GM18870 (cell line): ENCODE data around the gene EYA4.
"Not testable (repeated sequence)": the region's sequence is repeated elsewhere in the genome, so short reads cannot be mapped to it uniquely, and the experiment has no call there.

Experiments
- ATAC-seq: cut with Tn5 transposase; IDR thresholded peaks from one replicate; pipeline ENCODE4 v1.9.1; 2021; ENCODE audit warnings: moderate library complexity; ENCODE audit not compliant: unreplicated experiment

EYA4 gene

DNA sequence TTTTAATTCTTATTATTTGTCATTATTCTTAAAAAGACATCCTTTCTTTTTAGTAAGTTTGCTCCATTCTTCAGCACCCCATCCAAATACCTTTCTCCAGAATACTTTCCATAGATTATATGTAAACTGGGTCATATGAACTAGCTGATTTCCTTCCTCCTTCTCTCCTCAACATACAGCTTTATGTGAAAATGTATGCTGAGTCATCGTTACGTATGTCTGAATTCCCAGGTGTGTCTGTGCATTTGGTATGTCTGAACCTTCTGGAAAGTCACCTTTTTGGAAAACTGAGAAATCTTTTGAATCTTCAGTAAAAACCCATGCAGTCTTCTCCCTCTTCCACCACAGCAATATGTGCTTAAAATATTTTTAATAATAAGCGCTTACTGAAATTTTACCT lies 264.5 kb downstream of the EYA4 start:
- ATAC-seq, result no peak

DNA sequence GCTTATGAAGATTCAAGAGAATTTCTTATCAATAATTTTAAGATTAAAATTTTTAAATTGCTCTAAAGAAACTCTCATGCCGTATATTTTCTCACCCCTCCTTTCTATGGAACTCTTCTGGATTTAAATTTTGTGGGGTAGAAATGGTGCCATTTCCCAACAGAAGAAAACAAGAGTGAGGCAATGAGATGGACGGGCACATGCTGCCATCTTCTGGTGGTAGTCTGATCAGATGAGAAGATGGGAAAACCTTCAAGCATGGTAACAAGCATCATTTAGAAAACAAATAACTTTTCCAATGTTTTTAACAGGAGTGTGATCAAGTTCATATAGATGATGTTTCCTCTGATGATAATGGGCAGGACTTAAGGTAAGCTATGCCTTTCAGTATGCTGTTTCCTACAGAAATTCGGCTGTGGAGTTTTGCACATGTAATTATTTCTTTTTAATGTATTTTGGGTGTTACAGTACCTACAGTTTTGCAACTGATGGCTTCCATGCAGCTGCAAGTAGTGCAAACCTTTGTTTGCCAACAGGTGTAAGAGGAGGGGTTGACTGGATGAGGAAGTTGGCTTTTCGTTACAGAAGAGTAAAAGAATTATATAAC lies 271.4 kb downstream of the EYA4 start:
- ATAC-seq, result no peak

DNA sequence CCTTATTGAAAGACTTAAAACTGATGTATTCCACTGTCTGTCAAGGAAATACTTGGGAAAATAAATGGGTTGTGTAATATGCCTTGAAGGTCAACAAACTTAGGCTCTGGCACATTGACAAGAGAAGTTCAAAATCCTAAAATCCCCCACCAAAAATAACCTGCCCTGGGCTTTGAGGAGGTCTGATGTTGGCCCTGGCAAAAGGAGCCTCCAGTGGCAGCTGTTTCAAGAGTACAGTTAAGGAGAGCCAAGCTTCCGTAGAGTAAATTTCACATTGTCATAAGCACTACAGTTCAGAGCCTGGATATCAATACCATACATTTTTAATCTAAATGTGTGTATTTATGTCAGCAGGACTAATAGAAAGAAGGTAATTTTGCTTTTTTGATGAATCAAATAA lies 282.7 kb downstream of the EYA4 start:
- no peak for ATAC-seq

DNA sequence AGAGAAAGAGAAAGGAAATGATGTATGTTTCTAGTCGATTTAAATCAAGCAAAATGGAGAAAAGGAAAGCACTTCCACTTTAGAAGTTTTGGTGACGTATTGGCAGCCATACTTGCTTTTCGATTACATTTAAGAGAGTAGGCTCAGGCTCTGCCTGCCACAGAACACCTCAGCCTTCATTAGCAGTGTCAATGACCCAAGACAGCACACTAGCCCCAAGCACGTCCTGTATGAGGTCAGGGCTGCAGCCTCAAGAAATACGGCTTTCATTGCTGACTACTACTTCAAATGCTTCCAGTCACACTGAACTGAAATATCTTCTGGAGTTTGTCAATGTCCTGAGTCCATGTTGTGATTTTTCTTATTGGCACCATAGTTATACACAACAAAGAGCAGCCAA lies 285.3 kb downstream of the EYA4 start:
- ATAC-seq, result no peak

DNA sequence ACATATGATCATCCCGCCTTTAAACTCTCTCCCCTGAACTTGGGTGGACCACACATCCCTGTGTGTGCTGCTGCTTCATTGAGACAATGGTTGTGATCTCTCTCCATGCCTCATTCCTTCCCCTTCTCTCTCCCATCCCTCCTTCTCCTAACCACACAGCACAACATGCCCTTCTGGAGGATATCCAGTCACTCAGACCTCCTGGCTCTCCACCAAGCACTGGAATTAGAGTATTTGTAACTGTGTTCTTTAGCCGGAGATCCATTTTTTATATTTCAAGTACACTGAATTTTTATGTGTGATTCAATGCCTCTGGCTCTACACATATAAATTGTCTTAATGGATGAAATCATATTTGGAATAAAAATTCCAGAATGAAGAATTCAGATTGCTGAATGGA lies 287.4 kb downstream of the EYA4 start:
- ATAC-seq, result no peak

DNA sequence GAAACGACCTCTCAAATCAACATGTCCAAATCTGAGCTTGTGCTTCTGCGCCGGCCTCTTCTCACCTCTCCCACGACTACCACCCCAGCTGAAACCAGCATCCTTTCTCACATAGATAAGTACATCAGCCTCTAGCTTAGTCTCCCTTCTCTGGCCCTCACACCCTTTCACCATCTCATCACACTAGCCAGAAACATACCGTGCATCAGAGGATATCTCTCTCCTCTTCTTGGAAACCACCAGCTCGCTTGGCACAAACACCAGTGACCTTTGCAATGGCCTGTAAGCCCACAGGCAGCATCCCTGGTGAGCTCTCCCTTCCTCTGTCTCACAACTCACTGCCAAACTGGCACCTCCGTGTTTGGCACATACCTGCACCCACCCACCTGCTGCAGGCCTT lies 291.8 kb downstream of the EYA4 start:
- ATAC-seq, result no peak

DNA sequence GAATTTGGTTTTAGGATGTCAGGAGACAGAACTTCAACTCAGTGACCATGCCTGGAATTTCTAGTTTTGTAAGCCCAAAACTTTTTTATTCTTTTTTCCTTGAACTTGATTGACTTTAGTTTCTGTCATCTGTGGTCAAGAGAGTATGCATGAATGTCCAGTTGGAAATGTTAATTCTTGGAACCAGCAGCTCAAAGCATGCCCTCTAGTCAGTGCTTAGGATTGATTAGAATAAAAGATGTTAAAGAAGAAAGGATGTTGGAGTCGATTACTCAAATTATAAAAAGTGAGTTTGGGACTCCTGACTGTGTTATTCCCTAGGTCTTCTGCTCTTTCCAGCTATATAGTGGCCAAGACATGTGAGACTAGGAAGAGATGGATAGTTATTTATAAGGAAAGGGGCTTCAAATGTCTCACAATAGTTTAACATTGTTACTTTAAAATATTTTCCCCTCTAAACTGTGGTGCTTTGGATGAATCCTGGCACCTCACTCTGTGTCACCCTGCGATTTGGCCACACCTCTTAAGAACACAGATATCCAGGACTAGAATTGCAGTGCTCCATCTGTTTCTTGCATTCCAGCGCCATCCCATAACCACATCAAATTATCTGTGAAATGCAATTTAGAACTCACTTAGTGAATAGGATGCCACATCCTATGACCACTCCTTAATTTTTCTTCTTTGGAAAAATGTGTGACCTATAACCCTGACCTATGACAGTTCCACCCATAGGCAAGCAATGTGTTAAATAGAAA lies 298.5 kb downstream of the EYA4 start:
- ATAC-seq, result no peak

DNA sequence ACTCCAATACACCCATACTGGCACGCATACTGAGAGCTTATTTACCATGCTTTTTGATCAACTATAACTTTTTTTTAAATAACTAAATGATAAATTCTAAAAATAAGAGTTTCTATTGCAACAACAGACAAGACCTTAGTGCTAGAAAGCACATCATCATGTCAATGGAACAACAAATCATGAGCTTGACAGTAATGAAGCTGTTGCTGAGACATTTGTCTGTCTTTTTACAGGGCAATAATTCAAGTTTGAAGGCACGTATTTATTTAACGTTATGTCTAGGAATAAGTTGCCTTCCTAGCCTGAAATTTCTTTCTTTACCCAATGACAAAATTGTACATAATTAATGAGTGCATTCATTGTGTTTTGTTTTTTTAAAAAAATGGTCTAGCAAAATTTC lies 299.2 kb downstream of the EYA4 start:
- no peak for ATAC-seq

DNA sequence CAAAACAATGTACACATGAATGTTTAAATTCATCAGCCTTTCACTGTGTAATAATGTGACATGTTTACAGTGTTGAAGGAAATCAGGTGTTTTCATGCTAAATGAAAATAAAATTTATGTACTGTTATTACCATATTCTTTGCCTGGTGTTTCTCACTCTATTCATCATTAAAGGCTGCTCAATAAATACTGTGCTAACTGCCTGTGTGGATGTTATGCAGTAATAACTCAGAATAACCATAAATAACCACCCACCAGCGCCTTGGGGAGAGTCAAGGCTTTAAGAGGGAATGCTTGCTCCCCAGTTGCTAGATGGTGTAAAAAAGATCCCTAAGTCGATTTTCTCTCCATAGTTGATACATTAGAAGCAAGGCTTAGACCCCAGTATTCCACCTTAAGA lies 299.9 kb downstream of the EYA4 start:
- ATAC-seq, result no peak

DNA sequence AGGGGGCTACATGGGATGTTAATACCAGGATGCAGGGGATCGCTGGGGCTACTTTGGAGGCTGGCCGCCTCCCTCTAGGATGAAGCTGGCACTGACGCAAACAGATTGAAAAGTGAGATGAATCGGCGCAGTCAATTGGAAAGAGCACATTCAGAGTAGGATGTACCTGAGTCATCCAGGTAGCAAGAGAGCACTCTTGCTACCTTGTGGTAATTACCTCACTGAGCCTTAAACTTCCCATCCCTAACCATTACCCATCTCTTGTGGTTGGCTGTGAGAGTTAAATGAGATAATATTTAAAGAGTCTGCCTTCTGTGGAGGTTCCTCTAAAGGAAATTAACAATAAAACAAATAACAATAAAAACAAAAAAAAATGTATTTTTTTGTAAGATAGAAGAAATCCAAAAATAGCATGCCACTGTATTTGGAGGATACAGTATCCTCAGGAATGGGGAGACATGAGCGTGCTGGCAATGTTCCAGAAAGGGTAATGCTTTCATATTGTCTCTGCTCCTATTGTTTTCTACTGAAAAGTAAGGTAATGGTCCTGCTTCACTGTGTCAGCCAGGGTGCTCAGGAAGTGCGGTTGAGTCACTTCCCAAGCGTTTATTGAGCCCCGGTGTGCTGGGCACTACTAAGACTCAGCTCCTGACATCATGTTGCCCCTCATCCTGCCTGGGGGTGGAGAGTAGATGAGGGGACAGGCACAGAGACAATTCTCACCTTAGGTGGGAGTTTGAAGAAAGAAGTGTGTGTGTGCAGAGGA lies 301.1 kb downstream of the EYA4 start:
- no peak for ATAC-seq

DNA sequence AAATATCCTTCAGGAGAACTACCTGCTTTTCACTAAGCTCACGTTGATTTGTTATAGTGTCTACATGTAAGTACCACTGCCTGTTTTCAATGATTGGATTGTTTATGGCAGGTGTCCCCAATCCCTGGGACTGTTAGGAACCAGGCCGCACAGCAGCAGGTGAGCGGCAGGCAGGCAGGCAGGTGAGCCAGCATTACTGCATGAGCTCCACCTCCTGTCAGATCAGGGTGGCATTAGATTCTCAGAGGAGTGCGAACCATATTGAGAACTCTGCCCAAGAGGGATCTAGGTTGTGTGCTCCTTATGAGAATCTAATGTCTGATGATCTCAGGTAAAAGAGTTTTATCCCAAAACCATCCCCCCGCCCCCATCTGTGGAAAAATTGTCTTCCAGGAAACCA lies 303.3 kb downstream of the EYA4 start:
- no peak for ATAC-seq

DNA sequence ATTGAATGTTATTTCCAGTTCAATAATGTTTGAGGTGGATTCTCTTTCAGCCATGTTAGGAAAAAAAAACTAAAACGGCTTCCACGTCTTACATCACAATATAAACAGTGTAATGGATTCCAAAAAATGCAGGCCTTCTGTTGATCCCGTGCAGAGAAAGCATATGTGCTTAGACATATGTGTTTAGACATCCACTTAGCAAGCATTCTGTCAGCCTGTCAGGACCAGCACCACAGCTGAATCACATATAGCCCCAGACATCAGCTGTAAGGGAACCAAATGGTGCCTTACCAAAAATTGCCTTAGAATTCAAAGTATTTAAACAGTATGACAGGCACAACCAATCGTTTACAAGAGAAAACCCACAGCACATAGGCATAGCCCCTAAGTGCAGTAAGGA lies 304.9 kb downstream of the EYA4 start:
- ATAC-seq, result no peak

DNA sequence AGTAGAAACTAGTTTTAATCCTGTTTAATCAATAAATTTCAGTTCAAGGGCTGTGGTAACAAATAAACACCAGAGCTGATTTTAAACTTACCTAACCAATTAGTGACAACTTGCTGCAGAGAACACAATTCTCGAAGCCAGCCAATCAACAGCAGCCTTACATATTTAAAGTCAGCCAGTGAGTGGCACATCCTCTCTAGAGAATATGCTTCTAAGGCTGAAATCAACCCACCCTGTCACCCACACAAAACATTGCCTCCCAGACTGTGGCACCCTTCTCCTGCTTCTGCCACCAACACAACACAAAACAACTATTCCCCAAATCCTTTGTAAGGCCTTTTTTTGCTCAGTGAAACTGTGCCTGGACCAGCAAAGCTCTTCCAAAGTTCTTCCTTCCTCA lies 306.0 kb downstream of the EYA4 start:
- no peak for ATAC-seq

DNA sequence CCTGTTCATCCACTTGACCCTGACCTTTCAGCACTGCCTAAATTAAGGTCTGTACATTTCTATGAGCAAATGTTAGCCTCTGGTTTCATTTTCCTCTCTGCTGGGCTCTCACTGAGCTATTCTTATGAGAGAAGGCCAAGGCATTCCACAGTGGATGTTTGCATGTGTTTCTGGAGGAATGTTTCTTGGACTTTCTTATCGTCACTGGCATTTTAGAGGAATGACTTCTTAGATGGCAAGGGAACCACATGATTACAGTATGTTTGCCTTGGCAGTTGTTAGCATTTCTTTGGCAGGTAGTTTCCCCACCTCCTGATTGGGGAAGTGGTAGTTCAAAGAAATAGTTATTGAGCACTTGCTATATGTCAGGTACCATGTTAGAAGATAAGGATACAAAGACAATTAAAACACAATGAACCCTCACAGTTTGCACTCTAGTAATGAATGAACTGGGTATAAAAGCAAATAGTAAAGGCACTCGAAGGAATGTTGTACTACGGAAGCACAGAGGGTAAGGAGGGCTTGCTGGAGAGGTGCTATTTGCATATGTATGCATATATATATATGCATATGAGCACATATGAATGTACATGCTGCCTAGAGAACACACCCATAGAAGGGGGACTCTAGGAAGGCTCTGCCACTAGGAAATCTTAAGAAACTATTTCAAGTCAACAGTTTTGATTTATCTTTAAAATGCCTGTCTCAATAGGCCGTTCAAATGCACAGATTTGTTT lies 307.4 kb downstream of the EYA4 start:
- ATAC-seq, result no peak

DNA sequence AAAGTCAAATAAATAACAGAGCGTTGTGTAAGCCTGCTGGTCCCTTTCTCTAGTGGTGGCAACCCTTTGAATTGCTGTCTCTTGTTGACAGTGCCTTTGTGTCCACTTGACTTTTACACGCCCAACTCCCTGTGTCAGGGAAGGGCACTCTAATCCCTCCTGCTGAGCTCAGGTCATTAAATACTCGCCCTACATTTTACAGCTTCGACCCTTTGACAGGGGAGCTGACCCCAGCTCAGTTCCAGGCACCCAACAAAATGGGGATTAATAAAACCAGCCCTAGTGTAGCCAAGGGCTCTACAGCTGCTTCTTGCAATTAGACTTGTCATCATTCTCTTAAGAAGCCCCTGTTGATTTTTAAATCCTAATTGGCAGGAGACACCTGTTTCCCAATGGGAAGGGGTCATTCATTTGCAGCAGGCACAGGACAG lies 308.2 kb downstream of the EYA4 start:
- ATAC-seq, result no peak

DNA sequence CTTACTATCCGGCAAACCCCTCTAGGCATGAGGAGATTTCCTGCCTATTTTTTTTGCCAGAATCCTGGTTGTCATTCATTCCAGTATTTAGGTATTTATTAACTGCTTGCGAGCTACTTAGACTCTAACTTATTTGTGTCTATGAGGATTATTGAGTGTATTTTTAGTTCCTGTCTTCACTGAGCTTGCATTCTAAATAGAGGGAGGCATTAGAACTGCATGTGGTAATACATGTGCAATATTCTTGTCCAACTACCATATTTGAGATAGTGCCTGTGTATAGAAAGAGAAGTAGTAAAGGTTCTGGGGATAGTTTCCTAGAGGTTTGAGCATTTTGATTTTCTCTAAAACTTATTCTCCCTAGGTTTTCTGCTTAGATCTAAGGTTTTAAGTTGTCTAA lies 308.9 kb downstream of the EYA4 start:
- no peak for ATAC-seq

DNA sequence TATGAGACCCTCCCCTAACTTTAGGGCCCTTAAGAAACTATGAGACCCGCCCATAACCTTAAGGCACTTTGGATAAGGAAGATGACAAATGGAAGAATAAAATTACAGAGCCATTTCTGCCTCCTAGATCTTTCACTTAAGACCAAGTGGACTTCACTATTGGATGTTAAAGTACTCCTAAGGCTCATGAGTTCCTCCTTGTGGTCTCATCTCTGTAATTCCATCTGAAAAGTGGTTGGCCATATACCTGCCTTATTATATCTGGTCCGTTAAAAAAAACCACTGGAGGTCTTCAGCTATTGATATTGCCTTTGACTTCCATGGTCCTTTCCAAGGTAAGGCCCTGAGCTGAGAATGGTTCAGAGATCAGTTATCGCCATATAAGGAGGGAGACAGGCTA lies 310.3 kb downstream of the EYA4 start:
- ATAC-seq, result no peak

DNA sequence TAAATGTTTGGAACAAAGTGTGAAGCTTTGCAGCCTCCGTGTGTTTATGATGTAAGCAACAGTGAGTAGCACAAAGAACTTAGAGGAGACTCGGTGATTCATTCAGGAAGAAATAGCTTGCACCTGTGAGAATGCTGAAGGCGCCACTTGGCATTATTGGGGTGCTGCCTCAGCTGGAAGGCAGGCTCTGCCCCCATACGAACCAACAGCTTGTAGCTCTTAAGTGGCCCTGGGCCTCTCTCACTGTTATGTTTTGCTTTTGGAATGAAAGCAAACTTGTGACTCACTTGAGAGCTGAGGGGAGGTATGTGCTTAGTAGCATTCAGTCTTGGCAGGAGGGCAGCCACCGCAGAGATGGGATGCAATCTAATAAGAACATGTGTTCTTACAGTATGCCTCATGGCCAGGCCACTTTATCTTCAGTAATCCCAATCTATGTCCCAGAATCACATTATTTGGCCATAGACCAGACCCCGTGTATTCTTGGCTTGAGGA lies 310.7 kb downstream of the EYA4 start:
- ATAC-seq, result no peak

DNA sequence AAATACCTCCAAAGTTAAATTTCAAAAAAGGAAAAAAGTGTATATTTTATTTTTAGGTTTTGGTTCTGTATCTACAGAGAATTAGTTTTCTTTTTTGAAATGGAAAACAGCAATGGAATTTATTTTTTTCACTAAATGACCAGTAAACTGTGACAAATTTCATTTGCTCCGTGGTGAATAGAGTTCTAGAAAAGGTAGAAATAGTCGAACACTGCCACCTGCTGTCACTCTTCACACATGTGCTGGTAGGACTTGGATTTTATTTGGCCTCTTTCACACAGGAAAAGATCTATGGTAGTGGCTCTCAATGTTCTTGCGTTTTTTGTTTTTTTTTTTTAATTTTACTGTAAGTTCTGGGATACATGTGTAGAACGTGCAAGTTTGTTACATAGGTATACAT lies 312.5 kb downstream of the EYA4 start:
- peak; percentile 91 for ATAC-seq

DNA sequence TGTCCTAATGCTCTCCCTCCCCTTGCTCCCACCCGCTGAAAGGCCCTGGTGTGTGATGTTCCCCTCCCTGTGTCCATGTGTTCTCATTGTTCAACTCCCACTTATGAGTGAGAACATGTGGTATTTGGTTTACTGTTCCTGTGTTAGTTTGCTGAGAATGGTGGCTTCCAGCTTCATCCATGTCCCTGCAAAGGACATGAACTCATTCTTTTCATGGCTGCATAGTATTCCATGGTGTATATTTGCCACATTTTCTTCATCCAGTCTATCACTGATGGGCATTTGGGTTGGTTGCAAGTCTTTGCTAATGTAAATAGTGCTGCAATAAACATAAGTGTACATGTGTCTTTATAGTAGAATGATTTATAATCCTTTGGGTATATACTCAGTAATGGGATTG lies 313.0 kb downstream of the EYA4 start:
- ATAC-seq, result not testable (repeated sequence)

DNA sequence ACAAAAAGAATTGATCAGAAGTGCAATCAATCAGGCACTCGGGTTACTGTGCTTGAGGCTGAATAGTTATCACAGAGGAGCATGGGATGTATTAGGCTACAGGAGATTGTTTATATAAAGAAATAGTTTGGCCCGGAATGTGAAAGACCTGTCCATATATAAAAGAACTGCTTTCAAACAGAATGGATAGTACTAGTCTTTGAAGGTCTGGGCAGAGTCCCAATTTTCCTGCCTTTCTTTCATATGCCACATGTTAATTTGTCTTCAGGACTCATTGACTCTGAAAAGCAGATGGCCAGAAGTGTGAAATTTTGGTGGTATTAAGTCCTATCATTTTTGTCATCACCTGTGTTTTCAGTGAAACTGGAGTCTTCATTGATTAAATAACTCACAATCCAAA lies 314.5 kb downstream of the EYA4 start:
- no peak for ATAC-seq
